ENCODE data around the gene NOL4L.
"Not testable (repeated sequence)": the region's sequence is repeated elsewhere in the genome, so short reads cannot be mapped to it uniquely, and the experiment has no call there.

The NOL4L gene

DNA sequence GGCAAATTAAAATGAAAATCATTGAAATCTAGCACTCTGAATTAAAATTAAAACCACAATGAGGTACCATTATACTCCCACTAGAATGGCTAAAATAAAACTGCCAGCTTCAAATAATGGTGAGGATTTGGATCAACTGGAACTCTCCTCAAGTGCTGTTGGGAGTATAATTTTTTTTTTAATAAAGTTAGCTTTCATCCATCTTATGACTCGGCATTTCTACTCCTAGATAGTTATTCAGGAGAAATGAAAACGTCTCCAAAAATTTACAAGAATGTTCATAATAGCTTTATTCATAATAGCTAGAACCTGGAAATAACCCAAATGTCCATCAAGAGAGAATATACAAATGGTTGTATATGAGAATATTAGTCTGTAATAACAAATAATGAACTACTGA, 163.8 kb downstream of the NOL4L start:
- DNase-seq (ENCODE audit: low spot score), result no peak

DNA sequence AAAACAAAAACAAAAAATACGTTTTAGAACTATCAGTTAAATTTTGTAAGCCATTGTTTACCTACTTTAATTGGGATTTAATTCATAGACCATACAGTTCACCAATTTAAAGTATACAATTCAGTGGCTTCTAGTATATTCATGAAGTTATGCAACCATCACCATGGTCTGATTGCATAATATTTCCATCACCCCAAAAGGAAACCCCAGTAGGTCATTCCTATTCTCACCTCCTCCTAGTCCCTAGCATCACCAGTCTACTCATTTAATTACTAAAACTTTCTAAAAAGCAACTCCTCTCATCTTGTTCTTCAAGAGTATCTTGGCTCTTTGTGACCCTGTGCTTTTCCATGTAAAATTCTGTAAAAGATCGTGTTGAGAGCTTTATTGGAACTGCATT, 166.8 kb downstream of the NOL4L start:
- DNase-seq (ENCODE audit: low spot score), result no peak

DNA sequence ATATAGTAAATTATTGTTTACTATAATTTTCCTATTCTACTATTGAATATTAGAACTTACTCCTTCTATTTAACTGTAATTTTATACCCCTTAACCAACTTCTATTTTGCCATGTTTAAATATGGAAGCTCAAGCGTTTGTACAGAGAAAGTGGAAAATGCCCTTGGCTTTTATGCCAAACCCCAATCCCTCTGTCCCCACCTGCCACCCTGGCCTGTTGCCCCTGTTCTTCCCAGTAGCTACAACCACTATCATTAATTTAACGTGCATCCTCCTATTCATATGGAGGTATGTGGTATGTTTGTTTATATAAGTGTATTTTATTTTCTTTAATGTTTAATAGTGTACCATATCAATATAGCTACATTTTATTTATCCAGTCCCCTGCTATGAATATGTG, 168.9 kb downstream of the NOL4L start:
- DNase-seq (ENCODE audit: low spot score), result peak; percentile 54

DNA sequence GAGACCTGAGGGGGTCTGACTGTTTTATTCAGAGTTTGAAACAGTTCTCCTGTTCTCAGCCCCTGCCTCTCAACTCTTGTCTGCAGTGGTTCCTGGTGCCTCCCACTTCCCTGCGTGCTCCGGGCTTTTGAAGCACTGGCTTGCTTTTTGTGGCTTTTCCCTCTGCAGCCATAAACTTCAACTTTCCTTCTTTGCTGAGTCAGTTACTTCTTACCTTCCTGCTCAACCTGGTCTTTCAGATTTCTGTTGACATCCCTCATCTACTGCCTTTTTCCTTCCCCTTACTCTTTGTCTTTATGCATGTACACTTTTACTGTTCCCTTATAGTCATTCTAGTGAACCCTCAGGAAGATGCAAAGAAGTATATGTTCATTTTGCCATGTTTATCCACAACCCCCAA, 169.6 kb downstream of the NOL4L start:
- DNase-seq (ENCODE audit: low spot score), result no peak

DNA sequence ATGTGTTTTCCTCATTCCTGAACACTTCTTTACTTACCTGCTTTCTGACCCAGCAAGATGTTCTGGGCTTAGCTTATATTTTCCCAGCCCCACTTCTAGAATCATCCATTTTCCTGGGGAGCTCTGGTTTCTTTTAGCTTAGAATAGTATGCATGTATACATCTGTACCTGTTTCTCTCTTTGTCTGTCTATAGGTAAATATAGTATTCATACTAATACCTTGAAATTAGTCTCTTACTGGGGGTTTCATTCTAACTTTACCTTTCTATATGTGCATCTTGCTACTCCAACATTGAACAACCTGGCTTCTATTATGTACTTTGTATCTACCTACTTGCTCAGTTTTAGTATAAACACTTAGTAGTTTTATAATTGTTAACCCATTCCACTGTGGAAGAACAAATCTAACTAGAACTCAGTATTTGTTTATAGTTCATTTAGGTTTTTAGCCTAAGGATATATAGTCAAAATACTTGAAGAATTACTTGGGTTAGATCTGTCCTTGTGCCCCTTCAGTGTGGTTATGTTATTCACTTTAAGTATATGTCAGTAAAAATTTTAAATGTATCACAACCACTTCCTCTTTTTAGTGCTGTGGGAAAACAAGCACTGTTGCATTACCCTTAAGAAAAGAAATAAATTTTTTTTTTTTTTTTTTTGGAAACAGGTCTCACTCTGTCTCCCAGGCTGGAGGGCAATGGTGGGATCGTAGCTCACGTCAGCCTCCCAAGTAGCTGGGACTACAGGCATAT, 173.0 kb downstream of the NOL4L start:
- DNase-seq (ENCODE audit: low spot score), result no peak

DNA sequence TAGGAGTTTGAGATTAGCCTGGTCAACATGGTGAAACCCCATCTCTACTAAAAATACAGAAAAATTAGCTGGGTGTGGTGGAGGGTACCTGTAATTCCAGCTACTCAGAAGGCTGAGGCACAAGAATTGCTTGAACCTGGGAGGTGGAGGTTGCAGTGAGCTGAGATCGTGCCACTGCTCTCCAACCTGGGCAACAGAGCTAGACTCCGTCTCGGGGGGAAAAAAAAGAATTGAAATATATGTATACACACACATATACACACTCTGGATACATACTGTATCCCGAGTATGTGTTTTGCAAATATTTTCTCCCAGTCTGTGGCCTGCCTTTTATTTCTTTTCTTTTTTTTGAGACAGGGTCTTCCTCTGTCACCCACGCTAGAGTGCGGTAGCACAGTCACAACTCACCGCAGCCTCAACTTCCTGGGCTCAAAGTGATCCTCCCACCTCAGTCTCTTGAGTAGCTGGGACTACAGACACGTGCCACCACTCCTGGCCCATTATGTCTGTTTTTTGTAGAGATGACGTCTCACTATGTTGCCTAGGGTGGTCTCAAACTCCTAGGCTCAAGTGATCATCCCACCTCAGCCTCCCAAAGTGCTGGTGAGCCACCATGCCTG, 177.9 kb downstream of the NOL4L start:
- DNase-seq (ENCODE audit: low spot score), result not testable (repeated sequence)

DNA sequence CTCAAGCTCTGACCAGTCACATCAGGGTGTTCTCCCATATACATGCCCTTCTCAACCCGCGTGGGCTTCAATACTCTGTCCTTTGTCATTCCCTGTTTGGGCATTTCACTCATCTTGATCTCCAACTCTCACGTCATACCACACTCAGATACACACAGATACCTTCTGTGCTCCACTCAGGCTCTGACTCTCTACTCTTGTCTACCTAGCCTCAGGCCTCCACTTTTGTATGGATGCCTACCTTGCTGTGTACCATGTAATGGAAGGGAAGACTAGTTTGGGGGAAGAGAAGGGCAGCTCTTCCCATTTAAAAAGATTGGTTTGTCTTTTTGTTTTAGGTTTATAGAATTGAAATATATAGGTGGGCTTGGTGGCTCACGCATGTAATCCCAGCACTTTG, 178.4 kb downstream of the NOL4L start:
- DNase-seq (ENCODE audit: low spot score), result no peak

DNA sequence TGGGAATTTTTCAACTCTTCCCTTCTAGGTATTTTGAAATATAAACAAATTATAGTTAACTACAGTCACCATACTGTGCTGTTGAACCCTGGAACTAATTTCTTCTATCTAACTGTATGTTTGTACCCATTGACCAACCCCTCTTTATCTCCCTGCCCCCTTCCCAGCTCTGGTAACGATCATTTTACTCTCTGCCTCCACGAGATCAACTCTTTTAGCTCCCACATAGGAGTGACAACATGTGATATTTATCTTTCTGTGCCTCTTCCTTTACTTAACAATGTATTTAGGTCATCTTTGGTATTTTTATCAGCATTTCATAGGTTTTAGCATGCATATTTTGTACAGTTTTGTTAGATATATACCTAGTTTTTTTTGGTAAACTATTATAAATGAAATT, 181.1 kb downstream of the NOL4L start:
- no peak for DNase-seq (ENCODE audit: low spot score)

DNA sequence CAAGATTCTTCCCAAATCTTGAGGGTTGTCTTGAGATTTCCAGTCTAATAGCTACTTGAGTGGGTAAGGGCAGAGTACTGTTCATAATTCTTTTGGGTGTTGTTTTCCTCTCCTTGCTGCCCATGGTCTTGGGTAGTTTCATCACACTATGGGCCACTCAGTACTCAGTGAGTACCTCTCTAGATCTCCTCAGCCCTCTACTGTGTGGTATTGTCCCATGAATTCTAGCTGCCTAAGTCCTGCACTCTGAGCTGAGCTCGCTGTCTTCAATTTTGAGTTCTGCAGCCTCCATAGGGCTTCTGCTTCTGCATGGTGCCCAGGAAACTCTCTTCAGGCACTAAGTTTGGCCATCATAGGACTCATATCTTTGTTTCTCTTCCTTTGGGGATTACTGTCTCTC, 184.7 kb downstream of the NOL4L start:
- DNase-seq (ENCODE audit: low spot score), result no peak

DNA sequence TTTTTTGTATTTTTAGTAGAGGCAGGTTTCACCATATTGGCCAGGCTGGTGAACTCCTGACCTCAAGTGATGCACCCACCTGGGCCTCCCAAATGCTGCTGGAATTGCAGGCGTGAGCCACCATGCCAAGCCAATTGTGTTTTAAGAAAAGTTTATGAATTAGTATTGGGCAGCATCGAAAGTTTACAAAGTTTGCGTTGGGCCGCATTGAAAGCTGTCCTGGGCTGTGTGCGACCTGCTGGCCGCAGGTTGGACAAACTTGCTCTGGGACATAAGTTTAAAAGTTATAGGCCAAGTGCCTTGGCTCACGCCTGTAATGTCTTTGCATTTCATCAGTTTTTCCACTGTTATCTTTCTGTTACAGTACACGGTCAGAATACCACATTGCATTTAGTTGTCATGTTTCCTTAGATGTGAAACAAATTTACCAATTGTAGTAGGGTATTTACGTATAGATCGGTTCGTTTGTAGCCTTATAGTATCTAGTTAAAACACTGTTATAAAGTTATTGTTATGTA, 187.5 kb downstream of the NOL4L start:
- DNase-seq (ENCODE audit: low spot score), result no peak

DNA sequence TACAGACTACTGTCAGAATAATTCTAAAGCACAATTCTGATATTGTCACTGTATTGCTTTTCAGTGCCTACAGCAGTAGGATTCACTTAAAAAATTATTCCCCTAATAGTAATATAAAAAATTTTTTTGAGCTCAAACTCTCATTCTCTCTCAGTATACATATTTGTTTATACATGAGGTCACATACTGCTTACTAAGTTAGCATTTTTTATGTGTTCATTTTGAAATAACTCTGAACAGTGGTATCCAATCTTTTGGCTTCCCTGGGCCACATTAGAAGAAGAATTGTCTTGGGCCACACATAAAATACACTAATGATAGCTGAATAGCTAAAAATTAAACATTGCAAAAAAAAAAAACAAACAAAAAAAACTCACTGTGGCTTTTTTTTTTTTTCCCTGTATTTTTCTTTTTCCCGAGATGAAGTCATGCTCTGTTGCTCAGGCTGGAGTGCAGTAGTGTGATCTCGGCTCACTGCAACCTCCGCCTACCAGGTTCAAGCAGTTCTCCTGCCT, 188.4 kb downstream of the NOL4L start:
- no peak for DNase-seq (ENCODE audit: low spot score)

DNA sequence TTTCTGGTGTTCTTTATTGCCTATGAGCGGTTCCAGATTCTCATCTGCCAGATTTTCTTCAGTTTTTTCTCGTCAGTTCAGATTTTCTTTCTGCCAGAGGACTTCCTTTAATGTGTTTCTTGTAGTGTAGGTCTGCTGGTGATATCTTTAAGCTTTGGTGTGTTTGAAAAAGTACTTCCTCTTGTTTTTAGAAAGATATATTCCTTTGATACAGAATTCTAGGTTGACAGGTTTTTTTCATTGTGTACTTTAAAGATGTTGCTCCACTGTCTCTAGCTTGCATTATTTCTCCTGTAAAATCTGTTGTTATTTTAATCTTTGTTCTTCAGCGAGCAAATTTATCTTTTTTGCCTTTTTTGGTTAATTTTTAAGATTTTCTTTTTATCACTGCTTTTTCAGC, 190.1 kb downstream of the NOL4L start:
- DNase-seq (ENCODE audit: low spot score), result no peak
